PC-9 (cell line): ENCODE data around the gene CALML5. TPM values are rescaled to one million over a fixed set of nuclear protein-coding genes. Genes with fewer than 3 reads are reported as not detected.

Experiments
- BruUV-seq: library from RNA; stranded (reverse); fragments of 400-500 nt; replicated peaks from 2 replicates; lab custom pipeline; 2021; lab: Mats Ljungman, UMichigan
- CTCF ChIA-PET: fragments of 300-600 bp; sonication (Branson Sonifier 250); formaldehyde crosslinking; loops from one replicate; lab custom pipeline; 2022; ENCODE audit warnings: antibody characterized with exemption; lab: Charles Lee
- POLR2A ChIA-PET: fragments of 300-600 bp; sonication (Branson Sonifier 250); formaldehyde crosslinking; loops from one replicate; lab custom pipeline; 2022; ENCODE audit warnings: antibody characterized with exemption; ENCODE audit not compliant: unreplicated experiment; lab: Charles Lee
- DNase-seq, 2 experiments: peaks; one replicate each; pipeline versions ENCODE4 v3.0.0 to v3.0.0-alpha.2; 2015 to 2022; ENCODE audit warnings: mixed read lengths in 1 of 2
- H2AFZ ChIP-seq: fragments of 200-600 bp; sonication (generic); 2 replicates; pipeline ENCODE4 v1.8.1; 2017; ENCODE audit warnings: antibody characterized with exemption
- H3F3A ChIP-seq: fragments of 200-600 bp; sonication (generic); 2 replicates; pipeline ENCODE4 v1.8.1; 2017; ENCODE audit warnings: antibody characterized with exemption, mild to moderate bottlenecking, low read depth; ENCODE audit not compliant: insufficient read depth
- H3K27ac ChIP-seq: fragments of 200-600 bp; sonication (generic); 2 replicates; pipeline ENCODE4 v1.6.1; 2016; ENCODE audit warnings: mixed run types
- H3K27me3 ChIP-seq: fragments of 200-600 bp; sonication (generic); 2 replicates; pipeline ENCODE4 v1.6.1; 2016; ENCODE audit warnings: low read depth, mixed run types; ENCODE audit not compliant: insufficient read depth
- H3K36me3 ChIP-seq: fragments of 200-600 bp; sonication (generic); 2 replicates; pipeline ENCODE4 v1.6.1; 2016; ENCODE audit warnings: low read depth, mixed run types
- H3K4me1 ChIP-seq: fragments of 200-600 bp; sonication (generic); replicated peaks from 2 replicates; pipeline ENCODE4 v1.6.1; 2016; ENCODE audit warnings: mixed run types; ENCODE audit not compliant: insufficient read depth
- H3K4me2 ChIP-seq: fragments of 200-600 bp; sonication (generic); 2 replicates; pipeline ENCODE4 v1.6.1; 2017; ENCODE audit warnings: mixed run types
- H3K4me3 ChIP-seq: fragments of 200-600 bp; sonication (generic); 2 replicates; pipeline ENCODE4 v1.6.1; 2016; ENCODE audit warnings: mixed run types
- H3K79me2 ChIP-seq: fragments of 200-600 bp; sonication (generic); 2 replicates; pipeline ENCODE4 v1.6.1; 2017; ENCODE audit warnings: low read depth, mixed run types
- H3K9me2 ChIP-seq: fragments of 200-600 bp; sonication (generic); 2 replicates; pipeline ENCODE4 v1.8.1; 2017; ENCODE audit warnings: mild to moderate bottlenecking; ENCODE audit not compliant: insufficient read depth
- H3K9me3 ChIP-seq: fragments of 200-600 bp; sonication (generic); 2 replicates; pipeline ENCODE4 v1.8.1; 2016; ENCODE audit warnings: low read depth; ENCODE audit not compliant: insufficient read depth
- H4K20me1 ChIP-seq: fragments of 200-600 bp; sonication (generic); 2 replicates; pipeline ENCODE4 v1.8.1; 2017; ENCODE audit not compliant: insufficient read depth
- EZH2 ChIP-seq: fragments of 200-600 bp; sonication (generic); IDR thresholded peaks from 2 replicates; pipeline ENCODE4 v1.8.0; 2017; ENCODE audit warnings: antibody characterized with exemption, low read depth
- intact Hi-C: fragments of 100-400 bp; cut with micrococcal nuclease; formaldehyde crosslinking; loops from one replicate; pipeline ENCODE4 v1.10.0; 2022; ENCODE audit not compliant: unreplicated experiment
- total RNA-seq: library from RNA; stranded (reverse); gene quantifications from 2 replicates; pipeline ENCODE4 v1.2.3, GENCODE V29; 2021
- TF ChIP-seq, protein P1 (sequence below): fragments of 200-600 bp; sonication (generic); conservative IDR thresholded peaks from 2 replicates; pipeline ENCODE4 v1.6.1; 2017; ENCODE audit warnings: mixed run types, antibody characterized with exemption, mild to moderate bottlenecking, moderate library complexity

CALML5 gene
- total RNA-seq, 1 experiment from 2014 or later, result 3.0 TPM

DNA sequence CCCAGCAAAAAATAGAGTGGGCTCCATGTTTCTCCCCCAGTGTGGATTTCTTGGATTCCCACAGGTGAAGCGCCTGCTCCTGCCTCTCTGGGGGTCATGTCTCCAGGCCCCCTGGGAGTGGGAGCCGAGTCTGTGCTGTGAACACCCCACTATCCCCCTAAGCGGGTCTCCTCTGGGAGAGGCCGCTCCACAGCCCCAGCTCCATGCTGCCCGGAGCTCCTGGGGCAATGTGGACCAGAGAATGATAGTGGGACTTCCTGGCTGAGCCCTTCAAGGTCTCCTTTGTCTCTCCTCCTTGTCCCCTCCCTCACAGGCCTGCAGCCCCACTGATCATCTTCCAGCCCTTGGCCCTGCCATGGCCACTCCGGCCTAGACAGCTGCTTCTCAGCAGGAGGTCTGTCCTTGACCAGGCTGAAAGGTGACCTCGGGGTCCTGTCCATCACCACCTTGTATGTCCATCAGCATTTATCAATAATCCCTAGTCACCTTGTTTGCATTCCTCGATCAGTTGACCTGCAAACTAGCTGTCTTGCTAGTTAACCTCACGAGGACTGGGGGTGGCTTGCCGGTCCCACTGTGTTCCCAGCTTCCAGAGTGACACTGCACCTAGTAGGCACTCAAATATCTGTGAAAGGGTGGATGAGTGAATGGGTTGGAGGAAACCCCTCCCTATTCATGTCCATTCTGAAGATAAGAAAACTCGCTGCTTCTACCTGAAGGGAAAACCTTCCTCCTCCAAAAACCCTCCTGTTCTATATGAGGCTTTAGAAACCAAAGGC, 24.6 kb upstream of the CALML5 start:
- Histone ChIP-seq H3K27ac (no peak overlapping the region), H4K20me1 (no peaks in the 10 kb centered on the region), H3K4me2 (no peak overlapping the region), H3K27me3 (no peaks in the 10 kb centered on the region), H2AFZ (no peak overlapping the region), H3K4me1 (no peaks in the 10 kb centered on the region), H3K36me3 (no peaks in the 10 kb centered on the region), H3F3A (no peaks in the 10 kb centered on the region), H3K9me2 (no peaks in the 10 kb centered on the region), H3K79me2 (no peaks in the 10 kb centered on the region), H3K4me3 (no peak overlapping the region), H3K9me3 (no peaks in the 10 kb centered on the region)
- no peak for TF ChIP-seq EZH2
- TF ChIP-seq, protein P1, sequence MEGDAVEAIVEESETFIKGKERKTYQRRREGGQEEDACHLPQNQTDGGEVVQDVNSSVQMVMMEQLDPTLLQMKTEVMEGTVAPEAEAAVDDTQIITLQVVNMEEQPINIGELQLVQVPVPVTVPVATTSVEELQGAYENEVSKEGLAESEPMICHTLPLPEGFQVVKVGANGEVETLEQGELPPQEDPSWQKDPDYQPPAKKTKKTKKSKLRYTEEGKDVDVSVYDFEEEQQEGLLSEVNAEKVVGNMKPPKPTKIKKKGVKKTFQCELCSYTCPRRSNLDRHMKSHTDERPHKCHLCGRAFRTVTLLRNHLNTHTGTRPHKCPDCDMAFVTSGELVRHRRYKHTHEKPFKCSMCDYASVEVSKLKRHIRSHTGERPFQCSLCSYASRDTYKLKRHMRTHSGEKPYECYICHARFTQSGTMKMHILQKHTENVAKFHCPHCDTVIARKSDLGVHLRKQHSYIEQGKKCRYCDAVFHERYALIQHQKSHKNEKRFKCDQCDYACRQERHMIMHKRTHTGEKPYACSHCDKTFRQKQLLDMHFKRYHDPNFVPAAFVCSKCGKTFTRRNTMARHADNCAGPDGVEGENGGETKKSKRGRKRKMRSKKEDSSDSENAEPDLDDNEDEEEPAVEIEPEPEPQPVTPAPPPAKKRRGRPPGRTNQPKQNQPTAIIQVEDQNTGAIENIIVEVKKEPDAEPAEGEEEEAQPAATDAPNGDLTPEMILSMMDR, result no peak
- no TSS peak for BruUV-seq
- CTCF ChIA-PET, result no interaction called here
- intact Hi-C loops, result no loop called here
- no peak for DNase-seq
- POLR2A ChIA-PET, result no interaction called here

DNA sequence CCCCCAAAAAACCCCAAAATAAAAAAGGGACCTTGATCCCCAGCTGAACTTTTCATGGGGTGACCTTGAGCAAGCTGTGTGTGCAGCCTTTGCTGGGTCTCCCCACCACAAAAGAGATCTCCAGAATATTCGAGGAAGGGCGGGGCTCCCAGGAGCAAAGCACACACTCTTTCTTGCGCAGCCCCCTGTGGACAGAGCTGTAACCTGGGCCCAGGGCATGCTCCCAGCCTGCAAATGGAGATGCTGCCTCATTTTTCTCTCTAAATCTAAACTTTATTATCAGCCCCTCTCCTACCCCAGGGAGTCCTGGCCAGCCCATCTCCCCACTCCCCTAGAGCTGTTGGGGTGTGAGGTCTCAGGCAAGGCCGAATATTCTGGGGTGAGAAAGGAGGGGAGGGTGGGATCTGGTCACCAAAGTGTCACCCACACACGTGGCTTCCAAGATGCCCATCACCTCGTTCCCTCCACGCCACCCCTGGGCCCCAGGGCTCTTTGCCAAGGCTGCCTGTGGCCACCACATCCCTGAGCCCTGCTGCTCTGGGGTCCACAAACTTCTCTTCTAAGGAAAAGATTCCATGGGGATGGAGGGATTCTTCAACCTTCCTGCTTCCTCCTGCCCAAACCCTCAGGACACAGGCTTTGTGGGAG, 23.7 kb upstream of the CALML5 start:
- CTCF ChIA-PET, result no interaction called here
- Histone ChIP-seq H2AFZ (no peak overlapping the region), H3K79me2 (no peaks in the 10 kb centered on the region), H3K4me3 (no peak overlapping the region), H4K20me1 (no peaks in the 10 kb centered on the region), H3F3A (0 out of 2 replicates have a peak, but pooled peaks cover 7% of the 10 kb centered on the region), H3K9me3 (no peaks in the 10 kb centered on the region), H3K27me3 (no peaks in the 10 kb centered on the region), H3K27ac (no peak overlapping the region), H3K9me2 (no peaks in the 10 kb centered on the region), H3K4me2 (no peak overlapping the region), H3K4me1 (peaks cover 4% of the 10 kb centered on the region), H3K36me3 (no peaks in the 10 kb centered on the region)
- intact Hi-C loops, result no loop called here
- TF ChIP-seq, protein P1, result no peak
- no peak for TF ChIP-seq EZH2
- no TSS peak for BruUV-seq
- POLR2A ChIA-PET, result no interaction called here
- no peak for DNase-seq

DNA sequence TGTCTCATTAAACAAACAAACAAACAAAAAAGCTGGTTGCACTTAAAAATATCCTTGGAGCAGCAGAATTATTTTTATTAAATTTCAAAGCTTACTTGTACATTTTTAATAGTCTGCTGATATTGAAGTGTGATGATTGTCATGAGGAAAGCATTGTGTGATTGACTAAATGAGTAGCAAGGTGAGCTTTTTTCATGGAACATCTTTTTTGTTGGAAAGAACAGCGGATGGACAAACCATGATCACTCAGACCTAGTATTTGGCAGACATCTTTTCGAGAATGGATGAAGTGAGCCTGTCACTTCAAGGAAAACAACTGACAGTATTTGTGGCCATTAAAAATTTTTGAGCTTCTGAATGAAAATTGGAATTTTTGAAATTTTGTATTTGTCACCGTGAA, 19.7 kb upstream of the CALML5 start:
- Histone ChIP-seq H3K4me3 (no peak overlapping the region), H3K79me2 (no peaks in the 10 kb centered on the region), H4K20me1 (no peaks in the 10 kb centered on the region), H3F3A (0 out of 2 replicates have a peak, but pooled peaks cover 9% of the 10 kb centered on the region), H3K4me2 (no peak overlapping the region), H3K27ac (no peak overlapping the region), H3K9me3 (no peaks in the 10 kb centered on the region), H3K36me3 (no peaks in the 10 kb centered on the region), H2AFZ (no peak overlapping the region), H3K4me1 (peaks cover 6% of the 10 kb centered on the region), H3K9me2 (no peaks in the 10 kb centered on the region), H3K27me3 (no peaks in the 10 kb centered on the region)
- BruUV-seq, result no TSS peak
- intact Hi-C loops, result no loop called here
- ChIA-PET POLR2A (interaction anchor here (0.5 to 0.6 kb wide), 2 partner anchors 28 to 95 kb away, joined by 3 read pairs; no protein-coding TSS in a partner anchor), CTCF (no interaction called here)
- no peak for DNase-seq
- TF ChIP-seq, protein P1, result no peak
- TF ChIP-seq EZH2, result no peak
